Stimulated activated CD8-positive, alpha-beta memory T cell treated with anti-CD3 and anti-CD28 coated beads, Interleukin-7, amount 100 ng/mL, for 4 hours (primary cell): Measurements from ENCODE around the gene ARHGAP44.
"Not testable (repeated sequence)": the region's sequence is repeated elsewhere in the genome, so short reads cannot be mapped to it uniquely, and the experiment has no call there.

ENCODE experiments used
- DNase-seq, 2 donors: peaks; one replicate each; pipeline ENCODE4 v3.0.0-alpha.2; 2020; ENCODE audit warnings: low read depth in 2 of 2

Gene ARHGAP44

GRCh38 chr17:12815642-12816141 is 26.4 kb downstream of the ARHGAP44 start:
- no peak for DNase-seq

- DNase-seq = no peak
Observed at GRCh38 chr17:12821376-12821940, 32.2 kb downstream of the ARHGAP44 start.

GRCh38 chr17:12826431-12826830 is 37.1 kb downstream of the ARHGAP44 start:
- no peak for DNase-seq

GRCh38 chr17:12830777-12831247 is 41.5 kb downstream of the ARHGAP44 start:
- no peak for DNase-seq

GRCh38 chr17:12831839-12832238 is 42.5 kb downstream of the ARHGAP44 start:
- no peak for DNase-seq

GRCh38 chr17:12839042-12839441 is 49.7 kb downstream of the ARHGAP44 start:
- no peak for DNase-seq

GRCh38 chr17:12842936-12843335 is 53.6 kb downstream of the ARHGAP44 start:
- no peak for DNase-seq

GRCh38 chr17:12850996-12851395 is 61.7 kb downstream of the ARHGAP44 start:
- DNase-seq = no peak

GRCh38 chr17:12851901-12852435 is 62.7 kb downstream of the ARHGAP44 start:
- DNase-seq = no peak

- DNase-seq = no peak
Observed at GRCh38 chr17:12853921-12854320, 64.6 kb downstream of the ARHGAP44 start.

- no peak for DNase-seq
Observed at GRCh38 chr17:12856416-12856815, 67.1 kb downstream of the ARHGAP44 start.

- DNase-seq = no peak
Observed at GRCh38 chr17:12857592-12857991, 68.3 kb downstream of the ARHGAP44 start.

GRCh38 chr17:12859520-12859919 is 70.2 kb downstream of the ARHGAP44 start:
- DNase-seq = no peak

- no peak for DNase-seq
Observed at GRCh38 chr17:12865769-12866168, 76.5 kb downstream of the ARHGAP44 start.

- DNase-seq = no peak
Observed at GRCh38 chr17:12866244-12866643, 76.9 kb downstream of the ARHGAP44 start.

- no peak for DNase-seq
Observed at GRCh38 chr17:12867726-12868125, 78.4 kb downstream of the ARHGAP44 start.

GRCh38 chr17:12873415-12874125 is 84.3 kb downstream of the ARHGAP44 start:
- not testable (repeated sequence) for DNase-seq

GRCh38 chr17:12877953-12878669 is 88.8 kb downstream of the ARHGAP44 start:
- DNase-seq = no peak

- DNase-seq = not testable (repeated sequence)
Observed at GRCh38 chr17:12879096-12879495, 89.8 kb downstream of the ARHGAP44 start.

- no peak for DNase-seq
Observed at GRCh38 chr17:12883472-12883871, 94.2 kb downstream of the ARHGAP44 start.

GRCh38 chr17:12887088-12887487 is 97.8 kb downstream of the ARHGAP44 start:
- no peak for DNase-seq

GRCh38 chr17:12896180-12896785 is 107.0 kb downstream of the ARHGAP44 start:
- no peak for DNase-seq
